Astrocyte (in vitro differentiated cells and primary cell): ENCODE results near the gene ARHGEF40. TPM values are rescaled to one million over a fixed set of nuclear protein-coding genes. Genes with fewer than 3 reads are reported as not detected.

Source experiments
- DNase-seq: peaks from one replicate; pipeline ENCODE4 v3.0.0-alpha.2; 2010; ENCODE audit warnings: low read depth
- FAIRE-seq: peaks from 2 replicates; lab custom pipeline; 2011; peaks lifted over from hg19 to GRCh38; lab: Jason Lieb, UNC
- H2AFZ ChIP-seq: 2 replicates; pipeline ENCODE4 v1.6.0; 2012; ENCODE audit warnings: low read depth, low read length, inconsistent platforms
- H3K27ac ChIP-seq: 2 replicates; pipeline ENCODE4 v1.5.1; 2011; ENCODE audit warnings: low read depth, low read length, inconsistent platforms
- H3K27me3 ChIP-seq: 2 replicates; pipeline ENCODE4 v1.6.0; 2011; ENCODE audit warnings: low read length, inconsistent platforms; ENCODE audit not compliant: insufficient read depth
- H3K36me3 ChIP-seq: 2 replicates; pipeline ENCODE4 v1.5.1; 2011; ENCODE audit warnings: low read length, inconsistent platforms; ENCODE audit not compliant: insufficient read depth
- H3K4me1 ChIP-seq: 2 replicates; pipeline ENCODE4 v1.5.1; 2011; ENCODE audit warnings: low read length, inconsistent platforms; ENCODE audit not compliant: insufficient read depth
- H3K4me2 ChIP-seq: 2 replicates; pipeline ENCODE4 v1.6.0; 2012; ENCODE audit warnings: low read length, inconsistent platforms
- H3K4me3 ChIP-seq: 2 replicates; pipeline ENCODE4 v1.5.1; 2011; ENCODE audit warnings: low read depth, mild to moderate bottlenecking, low read length, inconsistent platforms; ENCODE audit not compliant: insufficient read depth
- H3K79me2 ChIP-seq: 2 replicates; pipeline ENCODE4 v1.6.0; 2012; ENCODE audit warnings: mild to moderate bottlenecking, low read length, inconsistent platforms; ENCODE audit not compliant: insufficient read depth
- H3K9ac ChIP-seq: 2 replicates; pipeline ENCODE4 v1.6.0; 2012; ENCODE audit warnings: mild to moderate bottlenecking, low read length, inconsistent platforms
- H3K9me3 ChIP-seq: 2 replicates; pipeline ENCODE4 v1.5.1; 2012; ENCODE audit warnings: low read depth, mild to moderate bottlenecking, low read length, inconsistent platforms; ENCODE audit not compliant: insufficient read depth
- H4K20me1 ChIP-seq: 2 replicates; pipeline ENCODE4 v1.6.0; 2012; ENCODE audit warnings: low read length, inconsistent platforms; ENCODE audit not compliant: insufficient read depth
- H3K27ac Mint-ChIP-seq: one replicate; pipeline ENCODE4 v1.8.0; 2021; ENCODE audit warnings: mild to moderate bottlenecking, mixed read lengths; ENCODE audit not compliant: unreplicated experiment
- H3K27me3 Mint-ChIP-seq: one replicate; pipeline ENCODE4 v1.8.0; 2021; ENCODE audit warnings: low read depth, mixed read lengths; ENCODE audit not compliant: unreplicated experiment
- H3K36me3 Mint-ChIP-seq: one replicate; pipeline ENCODE4 v1.8.0; 2021; ENCODE audit warnings: low read depth, mixed read lengths; ENCODE audit not compliant: unreplicated experiment
- H3K4me1 Mint-ChIP-seq: one replicate; pipeline ENCODE4 v1.8.0; 2021; ENCODE audit warnings: low read depth, mixed read lengths; ENCODE audit not compliant: unreplicated experiment
- H3K4me3 Mint-ChIP-seq: one replicate; pipeline ENCODE4 v1.8.0; 2021; ENCODE audit warnings: mild to moderate bottlenecking, moderate library complexity, mixed read lengths; ENCODE audit not compliant: unreplicated experiment
- H3K9me3 Mint-ChIP-seq: one replicate; pipeline ENCODE4 v1.8.0; 2021; ENCODE audit warnings: mild to moderate bottlenecking, mixed read lengths; ENCODE audit not compliant: unreplicated experiment
- EZH2 ChIP-seq: IDR thresholded peaks from 2 replicates; pipeline ENCODE4 v1.6.1; 2012; ENCODE audit warnings: mild to moderate bottlenecking, low read length, inconsistent platforms; ENCODE audit not compliant: insufficient read depth
- total RNA-seq: library from RNA; stranded (reverse); gene quantifications from 2 replicates; pipeline ENCODE4 v1.2.1, GENCODE V29; 2021
- TF ChIP-seq, protein P1 (sequence below): IDR thresholded peaks from 2 replicates; pipeline ENCODE4 v1.5.1; 2011; ENCODE audit warnings: low read depth, mild to moderate bottlenecking, inconsistent platforms, low read length, moderate library complexity; ENCODE audit not compliant: insufficient read depth

Gene ARHGEF40
- total RNA-seq, 1 donor from 2014 or later = 99.9 TPM

DNA sequence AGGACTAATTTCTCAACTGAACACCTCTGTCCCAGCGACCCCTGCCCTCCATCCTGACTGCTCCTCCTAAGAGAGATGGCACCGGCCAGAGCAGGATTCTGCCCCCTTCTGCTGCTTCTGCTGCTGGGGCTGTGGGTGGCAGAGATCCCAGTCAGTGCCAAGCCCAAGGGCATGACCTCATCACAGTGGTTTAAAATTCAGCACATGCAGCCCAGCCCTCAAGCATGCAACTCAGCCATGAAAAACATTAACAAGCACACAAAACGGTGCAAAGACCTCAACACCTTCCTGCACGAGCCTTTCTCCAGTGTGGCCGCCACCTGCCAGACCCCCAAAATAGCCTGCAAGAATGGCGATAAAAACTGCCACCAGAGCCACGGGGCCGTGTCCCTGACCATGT is 27.2 kb upstream of the ARHGEF40 start:
- H3K9me3 Mint-ChIP-seq = peaks cover 6% of the 10 kb centered on the region
- Histone ChIP-seq H3K4me2 (no peak overlapping the region), H3K79me2 (no peaks in the 10 kb centered on the region), H3K4me1 (no peaks in the 10 kb centered on the region), H3K4me3 (no peak overlapping the region), H2AFZ (no peak overlapping the region), H4K20me1 (no peaks in the 10 kb centered on the region), H3K27ac (no peak overlapping the region), H3K9me3 (no peaks in the 10 kb centered on the region), H3K36me3 (no peaks in the 10 kb centered on the region), H3K9ac (no peak overlapping the region), H3K27me3 (peaks cover 10% of the 10 kb centered on the region)
- H3K27ac Mint-ChIP-seq = no peak overlapping the region
- no peak for FAIRE-seq
- peaks cover 18% of the 10 kb centered on the region for H3K27me3 Mint-ChIP-seq
- peaks cover 2% of the 10 kb centered on the region for H3K36me3 Mint-ChIP-seq
- H3K4me3 Mint-ChIP-seq = no peak overlapping the region
- H3K4me1 Mint-ChIP-seq = peaks cover 35% of the 10 kb centered on the region
- no peak for DNase-seq
- TF ChIP-seq EZH2 = no peak

DNA sequence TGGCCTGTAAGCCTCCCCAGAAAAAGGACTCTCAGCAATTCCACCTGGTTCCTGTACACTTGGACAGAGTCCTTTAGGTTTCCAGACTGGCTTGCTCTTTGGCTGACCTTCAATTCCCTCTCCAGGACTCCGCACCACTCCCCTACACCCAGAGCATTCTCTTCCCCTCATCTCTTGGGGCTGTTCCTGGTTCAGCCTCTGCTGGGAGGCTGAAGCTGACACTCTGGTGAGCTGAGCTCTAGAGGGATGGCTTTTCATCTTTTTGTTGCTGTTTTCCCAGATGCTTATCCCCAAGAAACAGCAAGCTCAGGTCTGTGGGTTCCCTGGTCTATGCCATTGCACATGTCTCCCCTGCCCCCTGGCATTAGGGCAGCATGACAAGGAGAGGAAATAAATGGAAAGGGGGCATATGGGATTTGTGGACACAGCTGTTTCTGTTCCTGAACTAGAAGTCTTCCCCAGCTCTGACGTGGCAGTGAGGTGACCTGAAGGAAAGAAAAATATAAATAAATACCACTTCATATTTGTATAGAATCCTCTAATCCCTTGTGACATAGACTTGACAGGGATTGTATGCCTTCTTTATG is 26.6 kb upstream of the ARHGEF40 start:
- peaks cover 2% of the 10 kb centered on the region for H3K36me3 Mint-ChIP-seq
- no peak for TF ChIP-seq EZH2
- TF ChIP-seq, protein P1, sequence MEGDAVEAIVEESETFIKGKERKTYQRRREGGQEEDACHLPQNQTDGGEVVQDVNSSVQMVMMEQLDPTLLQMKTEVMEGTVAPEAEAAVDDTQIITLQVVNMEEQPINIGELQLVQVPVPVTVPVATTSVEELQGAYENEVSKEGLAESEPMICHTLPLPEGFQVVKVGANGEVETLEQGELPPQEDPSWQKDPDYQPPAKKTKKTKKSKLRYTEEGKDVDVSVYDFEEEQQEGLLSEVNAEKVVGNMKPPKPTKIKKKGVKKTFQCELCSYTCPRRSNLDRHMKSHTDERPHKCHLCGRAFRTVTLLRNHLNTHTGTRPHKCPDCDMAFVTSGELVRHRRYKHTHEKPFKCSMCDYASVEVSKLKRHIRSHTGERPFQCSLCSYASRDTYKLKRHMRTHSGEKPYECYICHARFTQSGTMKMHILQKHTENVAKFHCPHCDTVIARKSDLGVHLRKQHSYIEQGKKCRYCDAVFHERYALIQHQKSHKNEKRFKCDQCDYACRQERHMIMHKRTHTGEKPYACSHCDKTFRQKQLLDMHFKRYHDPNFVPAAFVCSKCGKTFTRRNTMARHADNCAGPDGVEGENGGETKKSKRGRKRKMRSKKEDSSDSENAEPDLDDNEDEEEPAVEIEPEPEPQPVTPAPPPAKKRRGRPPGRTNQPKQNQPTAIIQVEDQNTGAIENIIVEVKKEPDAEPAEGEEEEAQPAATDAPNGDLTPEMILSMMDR = no peak
- peaks cover 18% of the 10 kb centered on the region for H3K27me3 Mint-ChIP-seq
- peaks cover 36% of the 10 kb centered on the region for H3K4me1 Mint-ChIP-seq
- no peak overlapping the region for H3K27ac ChIP-seq
- no peak overlapping the region for H3K4me3 Mint-ChIP-seq
- H4K20me1 ChIP-seq = no peaks in the 10 kb centered on the region
- DNase-seq (no peak), FAIRE-seq (no peak)
- H3K4me3 ChIP-seq = no peak overlapping the region
- H3K4me2 ChIP-seq = no peak overlapping the region
- no peaks in the 10 kb centered on the region for H3K4me1 ChIP-seq
- peaks cover 6% of the 10 kb centered on the region for H3K9me3 Mint-ChIP-seq
- peaks cover 10% of the 10 kb centered on the region for H3K27me3 ChIP-seq
- H3K9me3 ChIP-seq = no peaks in the 10 kb centered on the region
- no peak overlapping the region for H3K27ac Mint-ChIP-seq
- H3K36me3 ChIP-seq = no peaks in the 10 kb centered on the region
- H3K9ac ChIP-seq = no peak overlapping the region
- no peaks in the 10 kb centered on the region for H3K79me2 ChIP-seq
- no peak overlapping the region for H2AFZ ChIP-seq

DNA sequence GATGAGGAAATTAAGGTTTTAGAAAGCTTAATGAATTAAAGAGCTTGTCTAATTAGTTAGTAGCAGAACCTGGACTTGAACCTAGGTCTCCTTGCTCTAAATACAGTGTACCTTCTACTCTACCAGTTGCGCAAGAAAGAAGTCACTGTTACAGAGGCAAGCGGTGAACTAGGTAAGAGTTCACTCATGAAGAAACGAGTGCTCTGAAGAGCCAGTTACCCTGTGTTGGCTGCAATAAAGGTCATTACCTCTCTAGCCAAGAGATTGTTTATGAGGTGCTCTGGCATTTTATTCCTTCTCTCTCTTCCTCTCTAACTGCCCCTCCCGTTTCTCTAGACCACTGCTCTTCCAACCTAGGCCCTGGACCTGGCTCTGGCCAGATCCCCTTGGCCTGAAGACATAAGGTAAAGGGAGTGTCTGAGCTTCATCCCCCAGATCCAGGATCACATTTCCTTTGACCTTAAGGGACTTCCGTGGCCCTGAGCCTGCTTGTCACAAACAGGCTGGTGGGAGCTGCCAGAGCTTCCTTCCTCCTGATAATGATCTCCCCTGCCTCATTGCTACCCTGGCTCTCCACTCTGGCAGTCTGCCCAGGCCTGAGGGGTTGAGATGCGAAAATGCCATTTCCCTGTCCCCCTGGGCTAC is 26.0 kb upstream of the ARHGEF40 start:
- no peak overlapping the region for H3K4me3 Mint-ChIP-seq
- FAIRE-seq (no peak), DNase-seq (no peak)
- H3K4me1 Mint-ChIP-seq = peaks cover 35% of the 10 kb centered on the region
- H3K9me3 Mint-ChIP-seq = peaks cover 9% of the 10 kb centered on the region
- peaks cover 10% of the 10 kb centered on the region for H3K27me3 ChIP-seq
- H3K9ac ChIP-seq = no peak overlapping the region
- H3K27ac ChIP-seq = no peak overlapping the region
- H3K36me3 Mint-ChIP-seq = peaks cover 2% of the 10 kb centered on the region
- no peaks in the 10 kb centered on the region for H3K9me3 ChIP-seq
- no peaks in the 10 kb centered on the region for H3K79me2 ChIP-seq
- no peak overlapping the region for H3K4me2 ChIP-seq
- H4K20me1 ChIP-seq = no peaks in the 10 kb centered on the region
- TF ChIP-seq, protein P1 = no peak
- no peak for TF ChIP-seq EZH2
- no peak overlapping the region for H3K4me3 ChIP-seq
- no peaks in the 10 kb centered on the region for H3K36me3 ChIP-seq
- H3K27me3 Mint-ChIP-seq = peaks cover 18% of the 10 kb centered on the region
- no peak overlapping the region for H3K27ac Mint-ChIP-seq
- no peaks in the 10 kb centered on the region for H3K4me1 ChIP-seq
- H2AFZ ChIP-seq = no peak overlapping the region
